ENCODE data around the gene FYCO1. TPM values are rescaled to one million over a fixed set of nuclear protein-coding genes. Genes with fewer than 3 reads are reported as not detected.
"Not testable (repeated sequence)": the region's sequence is repeated elsewhere in the genome, so short reads cannot be mapped to it uniquely, and the experiment has no call there.

Gene FYCO1
- total RNA-seq = 10 to 100 TPM; 67.4 to 99.0 TPM
- long read RNA-seq, donor 1, partial matches to known transcripts = 8 of 33 reads
- long read RNA-seq, donor 1, other reads (novel, unspliced or antisense) = 25 of 33 reads
- long read RNA-seq, donor 2, partial matches to known transcripts = 14 of 77 reads
- long read RNA-seq, donor 2, other reads (novel, unspliced or antisense) = 63 of 77 reads

- intact Hi-C loops (cut with DNase I) = no loop called here
These were observed at the start of gene FYCO1 for GRCh38 chr3:45995236-45996192. FYCO1 (minus strand) TSS chr3:45995824; CDS start chr3:45984910, 10,914 bp downstream.

GRCh38 chr3:46038916-46039315 is 43.3 kb upstream of the FYCO1 start:
- intact Hi-C loops (cut with DNase I) = no loop called here
- no peak for DNase-seq (ENCODE audit: low spot score)

More at GRCh38 chr3:45995236-45996192, at the start of gene FYCO1:
- DNase-seq (ENCODE audit: low spot score) = peak; percentile 98

GRCh38 chr3:46038071-46038470 is 42.4 kb upstream of the FYCO1 start:
- intact Hi-C loops (cut with DNase I); DNase-seq (ENCODE audit: low spot score): not testable (repeated sequence)

- intact Hi-C loops (cut with DNase I) = no loop called here
- DNase-seq (ENCODE audit: low spot score) = no peak
These were observed 40.6 kb upstream of the FYCO1 start for GRCh38 chr3:46036191-46036590.

GRCh38 chr3:46031747-46032146 is 36.1 kb upstream of the FYCO1 start:
- intact Hi-C loops (cut with DNase I) = no loop called here
- DNase-seq (ENCODE audit: low spot score) = no peak

- no peak for DNase-seq (ENCODE audit: low spot score)
- intact Hi-C loops (cut with DNase I) = no loop called here
These were observed 35.6 kb upstream of the FYCO1 start for GRCh38 chr3:46031269-46031668.

GRCh38 chr3:46030626-46031025 is 35.0 kb upstream of the FYCO1 start:
- intact Hi-C loops (cut with DNase I) = no loop called here
- no peak for DNase-seq (ENCODE audit: low spot score)

- intact Hi-C loops (cut with DNase I) = no loop called here
- no peak for DNase-seq (ENCODE audit: low spot score)
These were observed 34.4 kb upstream of the FYCO1 start for GRCh38 chr3:46029953-46030543.

GRCh38 chr3:46027736-46028397 is 32.2 kb upstream of the FYCO1 start:
- DNase-seq (ENCODE audit: low spot score) = no peak
- intact Hi-C loops (cut with DNase I) = no loop called here

- no peak for DNase-seq (ENCODE audit: low spot score)
- intact Hi-C loops (cut with DNase I) = no loop called here
These were observed 31.5 kb upstream of the FYCO1 start, which contains the start of gene XCR1 for GRCh38 chr3:46027021-46027705. XCR1 (minus strand) TSS chr3:46027483; CDS start chr3:46021947, 5,536 bp downstream.

GRCh38 chr3:46025139-46025538 is 29.5 kb upstream of the FYCO1 start:
- intact Hi-C loops (cut with DNase I) = no loop called here
- DNase-seq (ENCODE audit: low spot score) = no peak

GRCh38 chr3:46024131-46024530 is 28.5 kb upstream of the FYCO1 start:
- intact Hi-C loops (cut with DNase I) = no loop called here
- no peak for DNase-seq (ENCODE audit: low spot score)

- DNase-seq (ENCODE audit: low spot score) = no peak
- intact Hi-C loops (cut with DNase I) = no loop called here
These were observed 27.5 kb upstream of the FYCO1 start for GRCh38 chr3:46022909-46023785.

GRCh38 chr3:46021516-46021915 is 25.9 kb upstream of the FYCO1 start:
- intact Hi-C loops (cut with DNase I) = no loop called here
- no peak for DNase-seq (ENCODE audit: low spot score)

- intact Hi-C loops (cut with DNase I) = no loop called here
- DNase-seq (ENCODE audit: low spot score) = no peak
These were observed 25.3 kb upstream of the FYCO1 start for GRCh38 chr3:46020766-46021510.

GRCh38 chr3:46019707-46020106 is 24.1 kb upstream of the FYCO1 start:
- intact Hi-C loops (cut with DNase I) = no loop called here
- DNase-seq (ENCODE audit: low spot score) = no peak

- no peak for DNase-seq (ENCODE audit: low spot score)
- intact Hi-C loops (cut with DNase I) = no loop called here
These were observed 22.1 kb upstream of the FYCO1 start for GRCh38 chr3:46017720-46018119.

Data from posterior vena cava (tissue), 2 donors.